SK-N-MC (cell line): Measurements from ENCODE around the gene KANTR.

Experiments used
- EZH2 ChIP-seq: fragments of 200-600 bp; sonication (generic); IDR thresholded peaks from one replicate; pipeline ENCODE4 v1.6.1; 2017; ENCODE audit warnings: antibody characterized with exemption
- POLR2AphosphoS5 ChIP-seq: IDR thresholded peaks from 2 replicates; pipeline ENCODE4 v1.6.1; 2012; ENCODE audit warnings: mild to moderate bottlenecking, low read depth, low read length, borderline replicate concordance

DNA sequence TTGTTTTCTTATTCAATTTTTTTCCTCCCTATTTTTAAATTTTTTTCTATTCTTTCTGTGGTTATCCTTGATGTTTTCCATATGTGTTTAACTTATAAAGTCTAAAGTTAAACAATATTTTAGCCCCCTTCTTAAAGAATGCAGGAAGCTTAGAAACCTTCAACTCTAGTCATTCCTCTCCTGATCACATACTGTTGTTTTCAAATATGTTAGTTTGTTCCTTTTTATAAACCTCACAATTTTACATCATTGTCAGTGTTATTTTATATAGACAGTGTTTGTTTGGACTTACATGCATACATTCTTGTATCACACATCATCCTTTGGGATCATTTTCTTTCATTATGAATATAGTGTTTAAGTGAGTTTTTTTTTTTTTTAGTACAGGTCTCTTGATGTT lies 31.6 kb downstream of the KANTR start:
- TF ChIP-seq EZH2, result no peak
- no peak for TF ChIP-seq POLR2AphosphoS5
